ENCODE results near the gene STAG2. TPM values are rescaled to one million over a fixed set of nuclear protein-coding genes. Genes with fewer than 3 reads are reported as not detected.
"Not testable (repeated sequence)": the region's sequence is repeated elsewhere in the genome, so short reads cannot be mapped to it uniquely, and the experiment has no call there.

STAG2 gene
- total and polyA plus RNA-seq, 2 experiments from 2014 or later = 18.2 to 70.6 TPM

DNA sequence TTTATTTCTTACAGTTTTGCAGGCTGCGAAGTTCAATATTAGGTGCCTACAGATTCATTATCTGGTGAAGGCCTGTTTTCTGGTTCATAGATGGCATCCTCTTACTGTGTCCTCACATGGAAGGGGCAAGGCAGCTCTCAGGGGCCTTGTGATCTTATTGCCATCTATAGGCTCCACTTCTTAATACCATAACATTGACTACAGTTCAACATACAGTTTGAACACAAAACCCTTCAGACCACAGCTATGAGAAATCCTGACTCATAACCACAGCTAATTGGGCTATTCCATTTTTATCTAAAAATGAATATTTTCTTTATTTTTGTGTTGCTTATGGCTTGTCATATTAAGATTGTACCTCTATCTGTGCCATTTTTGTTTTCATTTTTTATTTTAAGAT lies 72.3 kb downstream of the STAG2 start:
- H3K9me3 ChIP-seq (ENCODE audit: low read depth) = no peaks in the 10 kb centered on the region
- H3K36me3 ChIP-seq = no peaks in the 10 kb centered on the region
- TF ChIP-seq CTCF (IDR thresholded peaks at IDR 0.05; ENCODE audit: low read depth, low read length) = no peak
- H3K27me3 ChIP-seq = no peaks in the 10 kb centered on the region
- peak in 1 of 2 donors; percentile 27 for DNase-seq (ENCODE audit: low read depth in 1 of 2, low spot score in 1 of 2)
- H3K27ac ChIP-seq = no peak overlapping the region
- H3K4me3 ChIP-seq = no peak overlapping the region
- peaks cover 5% of the 10 kb centered on the region for H3K4me1 ChIP-seq (ENCODE audit: low read depth)

- H3K9me3 ChIP-seq (ENCODE audit: low read depth) = no peaks in the 10 kb centered on the region
- no peak overlapping the region for H3K27ac ChIP-seq
- no peaks in the 10 kb centered on the region for H3K27me3 ChIP-seq
- H3K4me3 ChIP-seq = no peak overlapping the region
- no peak for TF ChIP-seq CTCF (IDR thresholded peaks at IDR 0.05; ENCODE audit: low read depth, low read length)
- no peaks in the 10 kb centered on the region for H3K36me3 ChIP-seq
- no peaks in the 10 kb centered on the region for H3K4me1 ChIP-seq (ENCODE audit: low read depth)
- DNase-seq (ENCODE audit: low read depth in 1 of 2, low spot score in 1 of 2) = no peak
Observed at GRCh38 chrX:124035657-124036056, 74.2 kb downstream of the STAG2 start.

GRCh38 chrX:124042042-124042441 lies 80.5 kb downstream of the STAG2 start:
- TF ChIP-seq CTCF (IDR thresholded peaks at IDR 0.05; ENCODE audit: low read depth, low read length) = no peak
- Histone ChIP-seq H3K27ac (no peak overlapping the region), H3K9me3 (ENCODE audit: low read depth) (no peaks in the 10 kb centered on the region), H3K27me3 (no peaks in the 10 kb centered on the region), H3K4me1 (ENCODE audit: low read depth) (no peaks in the 10 kb centered on the region), H3K36me3 (peaks cover 3% of the 10 kb centered on the region), H3K4me3 (no peak overlapping the region)
- no peak for DNase-seq (ENCODE audit: low read depth in 1 of 2, low spot score in 1 of 2)

GRCh38 chrX:124045109-124045508 lies 83.6 kb downstream of the STAG2 start:
- peak in 1 of 2 donors; percentile 6 for DNase-seq (ENCODE audit: low read depth in 1 of 2, low spot score in 1 of 2)
- no peak for TF ChIP-seq CTCF (IDR thresholded peaks at IDR 0.05; ENCODE audit: low read depth, low read length)
- no peaks in the 10 kb centered on the region for H3K4me1 ChIP-seq (ENCODE audit: low read depth)
- H3K4me3 ChIP-seq = no peak overlapping the region
- no peaks in the 10 kb centered on the region for H3K9me3 ChIP-seq (ENCODE audit: low read depth)
- H3K36me3 ChIP-seq = peaks cover 3% of the 10 kb centered on the region
- no peak overlapping the region for H3K27ac ChIP-seq
- H3K27me3 ChIP-seq = no peaks in the 10 kb centered on the region

DNA sequence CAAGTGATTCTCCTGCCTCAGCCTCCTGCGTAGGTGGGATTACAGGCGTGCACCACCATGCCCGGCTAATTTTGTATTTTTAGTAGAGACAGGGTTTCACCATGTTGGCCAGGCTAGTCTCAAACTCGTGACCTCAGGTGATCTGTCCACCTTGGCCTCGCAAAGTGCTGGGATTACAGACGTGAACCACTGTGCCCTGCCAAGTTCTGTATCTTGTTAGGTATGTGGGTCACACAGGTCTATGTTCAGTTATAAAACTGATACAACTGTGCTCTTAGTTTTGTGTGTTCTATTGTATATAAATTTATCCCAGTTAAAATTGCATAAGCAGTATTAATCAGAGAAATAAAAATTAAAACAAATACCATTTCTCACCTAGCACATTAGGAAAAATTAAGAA lies 122.9 kb downstream of the STAG2 start:
- not testable (repeated sequence) for H3K9me3 ChIP-seq (ENCODE audit: low read depth); DNase-seq (ENCODE audit: low read depth in 1 of 2, low spot score in 1 of 2); H3K27ac ChIP-seq; H3K27me3 ChIP-seq; H3K4me1 ChIP-seq (ENCODE audit: low read depth); H3K4me3 ChIP-seq
- peaks cover 17% of the 10 kb centered on the region for H3K36me3 ChIP-seq

DNA sequence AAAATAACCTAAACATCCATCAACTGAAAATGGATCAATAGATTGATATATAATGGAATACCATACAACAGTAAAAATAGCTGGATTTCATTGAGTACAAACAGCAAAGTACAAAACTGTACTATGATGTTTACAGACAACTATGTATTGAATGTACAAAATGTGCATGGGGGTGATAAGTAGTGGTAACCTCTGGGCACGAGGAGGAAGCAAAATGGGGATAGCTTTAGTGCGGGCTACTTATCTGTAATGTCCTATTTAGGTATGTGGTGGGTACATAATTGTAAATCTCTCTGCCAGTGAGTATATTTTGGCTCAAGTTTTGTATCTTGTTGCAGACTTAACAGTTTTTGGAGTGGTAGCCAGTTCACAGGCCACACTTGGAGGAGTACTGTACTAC lies 123.6 kb downstream of the STAG2 start:
- H3K4me3 ChIP-seq = no peak overlapping the region
- no peak for TF ChIP-seq CTCF (IDR thresholded peaks at IDR 0.05; ENCODE audit: low read depth, low read length)
- no peaks in the 10 kb centered on the region for H3K9me3 ChIP-seq (ENCODE audit: low read depth)
- H3K36me3 ChIP-seq = peaks cover 17% of the 10 kb centered on the region
- DNase-seq (ENCODE audit: low read depth in 1 of 2, low spot score in 1 of 2) = no peak
- H3K27me3 ChIP-seq = no peaks in the 10 kb centered on the region
- H3K27ac ChIP-seq = no peak overlapping the region
- H3K4me1 ChIP-seq (ENCODE audit: low read depth) = no peaks in the 10 kb centered on the region

Data from cardiac muscle cell (in vitro differentiated cells and primary cell).